ENCODE measurements around the gene SZT2. TPM values are rescaled to one million over a fixed set of nuclear protein-coding genes. Genes with fewer than 3 reads are reported as not detected.
A peak's percentile ranks its signal among the peaks of the same experiment; 100 is the strongest.
"Not testable (repeated sequence)": the region's sequence is repeated elsewhere in the genome, so short reads cannot be mapped to it uniquely, and the experiment has no call there.

Gene SZT2
- total and polyA plus RNA-seq, 7 donors: 5.9 to 24.7 (median 17.9) TPM

GRCh38 chr1:43410571-43410970, 20.9 kb downstream of the SZT2 start:
- Histone ChIP-seq H3K4me1 (no peaks in the 10 kb centered on the region), H3K4me3 (no peak overlapping the region), H3K27ac (no peak overlapping the region), H3K27me3 (ENCODE audit: insufficient read depth in 3 of 3, low read length in 2 of 3) (no peaks in the 10 kb centered on the region), H3K36me3 (ENCODE audit: insufficient read depth in 1 of 2, low read depth in 1 of 2) (peaks cover 10 to 78% of the 10 kb centered on the region in 2 donors), H3K9me3 (no peaks in the 10 kb centered on the region)
- 83 to 98% (median 97%) methylated on average over 3 of the region's 3 CpGs for WGBS, 3 donors
- DNase-seq (no peak), ATAC-seq (no peak)
- TF ChIP-seq CTCF (IDR thresholded peaks at IDR 0.05): no peak
- intact Hi-C loops (cut with DNase I): no loop called here

- 97 to 100% (median 97%) methylated on average over 1 of the region's 1 CpG for WGBS, 3 donors
- H3K9me3 ChIP-seq; DNase-seq; intact Hi-C loops (cut with DNase I); ATAC-seq; H3K4me1 ChIP-seq; H3K27ac ChIP-seq; H3K27me3 ChIP-seq (ENCODE audit: insufficient read depth in 3 of 3, low read length in 2 of 3); H3K4me3 ChIP-seq: not testable (repeated sequence)
- H3K36me3 ChIP-seq (ENCODE audit: insufficient read depth in 1 of 2, low read depth in 1 of 2): peaks cover 8 to 78% of the 10 kb centered on the region in 2 donors
These were observed 23.7 kb downstream of the SZT2 start for GRCh38 chr1:43413426-43413825.

GRCh38 chr1:43414634-43415223, 25.0 kb downstream of the SZT2 start:
- Histone ChIP-seq H3K27me3 (ENCODE audit: insufficient read depth in 3 of 3, low read length in 2 of 3) (no peaks in the 10 kb centered on the region), H3K9me3 (no peaks in the 10 kb centered on the region), H3K4me3 (no peak overlapping the region), H3K4me1 (no peaks in the 10 kb centered on the region), H3K36me3 (ENCODE audit: insufficient read depth in 1 of 2, low read depth in 1 of 2) (peaks cover 8 to 78% of the 10 kb centered on the region in 2 donors), H3K27ac (no peak overlapping the region)
- TF ChIP-seq CTCF (IDR thresholded peaks at IDR 0.05): peak; percentile 59
- intact Hi-C loops (cut with DNase I): loop anchor here (2.0 to 5.0 kb wide), 2 partner anchors 186 to 187 kb away; no protein-coding TSS in a partner anchor
- 82 to 89% (median 87%) methylated on average over 5 of the region's 5 CpGs for WGBS, 3 donors
- DNase-seq (peak in 1 of 2 donors; percentile 48), ATAC-seq (peak; percentile 68 to 89 (median 82))

GRCh38 chr1:43415901-43416300, 26.2 kb downstream of the SZT2 start:
- DNase-seq (no peak), ATAC-seq (no peak)
- 71 to 81% (median 76%) methylated on average over 5 of the region's 5 CpGs for WGBS, 3 donors
- no peaks in the 10 kb centered on the region for H3K9me3 ChIP-seq
- no peak overlapping the region for H3K4me3 ChIP-seq
- TF ChIP-seq CTCF (IDR thresholded peaks at IDR 0.05): no peak
- H3K27me3 ChIP-seq (ENCODE audit: insufficient read depth in 3 of 3, low read length in 2 of 3): no peaks in the 10 kb centered on the region
- no peak overlapping the region for H3K27ac ChIP-seq
- intact Hi-C loops (cut with DNase I): loop anchor here (2.0 to 5.0 kb wide), 2 partner anchors 187 to 189 kb away; no protein-coding TSS in a partner anchor
- H3K4me1 ChIP-seq: no peaks in the 10 kb centered on the region
- H3K36me3 ChIP-seq (ENCODE audit: insufficient read depth in 1 of 2, low read depth in 1 of 2): peaks cover 8 to 79% of the 10 kb centered on the region in 2 donors

GRCh38 chr1:43418858-43419257, 29.2 kb downstream of the SZT2 start:
- Histone ChIP-seq H3K27me3 (ENCODE audit: insufficient read depth in 3 of 3, low read length in 2 of 3) (no peaks in the 10 kb centered on the region), H3K9me3 (no peaks in the 10 kb centered on the region), H3K4me3 (no peak overlapping the region), H3K27ac (no peak overlapping the region), H3K4me1 (no peaks in the 10 kb centered on the region), H3K36me3 (ENCODE audit: insufficient read depth in 1 of 2, low read depth in 1 of 2) (peaks cover 4 to 84% of the 10 kb centered on the region in 2 donors)
- WGBS, 3 donors: 88 to 93% (median 90%) methylated on average over 4 of the region's 4 CpGs
- DNase-seq: no peak
- intact Hi-C loops (cut with DNase I): loop anchor here in 1 of 2 donors (5.0 kb wide), 1 partner anchor 192 kb away; no protein-coding TSS in a partner anchor
- ATAC-seq: no peak
- TF ChIP-seq CTCF (IDR thresholded peaks at IDR 0.05): no peak
